GM19438 (cell line): ENCODE measurements around the gene OTULIN.

Experiments used
- ATAC-seq: cut with Tn5 transposase; IDR thresholded peaks from one replicate; pipeline ENCODE4 v1.9.1; 2021; ENCODE audit warnings: low read depth; ENCODE audit not compliant: unreplicated experiment

The OTULIN gene

DNA sequence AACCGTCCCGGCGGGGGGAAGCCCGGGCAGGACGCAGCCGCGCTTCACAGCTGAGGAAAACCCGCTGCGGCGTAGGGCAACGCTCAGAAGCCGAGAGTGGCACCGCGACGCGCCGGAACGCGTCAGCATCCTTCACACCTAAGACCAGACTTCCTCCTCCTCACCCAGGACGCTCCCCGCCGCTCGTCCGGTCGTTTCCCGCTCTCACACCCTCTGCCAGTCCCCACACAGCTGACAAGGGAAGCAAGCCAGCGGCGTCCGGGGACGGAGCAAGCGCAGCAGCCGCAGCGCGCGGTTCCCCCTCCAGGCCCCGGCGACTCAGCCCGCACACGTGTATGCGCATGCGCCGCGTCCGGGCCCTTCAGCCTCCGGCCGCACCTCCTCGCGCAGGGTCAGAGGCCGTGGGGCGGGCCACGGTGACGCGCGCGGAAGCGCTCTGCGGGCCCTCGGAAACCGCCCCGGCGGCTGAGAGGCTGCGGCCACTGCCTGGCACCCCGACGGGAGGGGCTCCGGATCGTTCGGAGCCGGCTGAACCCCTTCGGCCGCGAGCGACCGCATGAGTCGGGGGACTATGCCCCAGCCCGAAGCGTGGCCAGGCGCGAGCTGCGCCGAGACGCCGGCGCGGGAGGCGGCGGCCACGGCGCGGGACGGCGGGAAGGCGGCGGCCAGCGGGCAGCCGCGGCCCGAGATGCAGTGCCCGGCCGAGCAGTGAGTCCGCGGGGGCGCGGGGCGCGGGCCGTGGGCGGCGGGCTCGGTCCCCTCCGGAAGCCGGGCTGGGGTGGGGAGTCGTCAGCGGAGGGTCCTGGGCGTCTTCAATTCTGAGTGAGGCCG is at the start of gene OTULIN:
TSS of gene OTULIN (plus strand) at position 449 of the 831 bp plus-strand sequence. CDS start at position 557, 108 bp downstream.
- peak; percentile 57 for ATAC-seq

DNA sequence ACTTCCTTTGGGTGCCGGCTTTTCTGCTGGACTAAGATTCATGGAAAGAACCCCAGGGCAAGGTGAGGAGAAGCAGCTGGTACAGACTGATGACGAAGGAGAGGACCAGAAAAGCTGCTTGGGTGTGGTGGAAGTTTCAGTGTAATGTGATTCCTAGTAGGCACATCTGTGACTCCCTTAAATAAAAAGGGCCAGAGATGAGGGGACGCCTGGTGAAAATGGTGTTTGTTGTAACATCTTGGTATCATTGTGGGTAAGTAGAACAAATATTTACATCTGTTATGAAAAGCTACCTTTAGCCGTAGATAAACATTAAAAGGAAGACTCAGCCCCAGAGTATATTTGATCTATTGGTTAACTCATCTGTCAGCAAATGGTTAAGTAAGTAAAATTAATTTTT is 49.2 kb upstream of the OTULIN start:
- no peak for ATAC-seq

DNA sequence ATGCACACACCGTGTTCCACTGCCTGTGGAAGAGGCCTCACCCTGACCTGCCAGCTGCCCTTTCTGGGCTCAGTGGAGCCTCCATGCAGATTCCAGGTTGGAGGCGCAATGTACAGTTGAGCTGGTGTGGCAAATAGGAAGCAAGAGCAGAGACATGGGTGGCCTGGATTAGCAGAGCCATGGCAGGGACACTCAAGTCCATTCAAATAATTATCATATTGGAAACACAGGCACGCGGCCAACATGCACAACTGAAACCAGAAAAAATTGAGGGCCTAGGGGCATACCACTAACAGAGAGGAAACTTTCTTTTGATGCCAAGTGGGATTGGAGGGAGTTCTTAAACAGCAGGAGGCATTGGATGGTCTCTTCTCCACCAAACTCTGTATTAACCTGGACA is 47.1 kb upstream of the OTULIN start:
- no peak for ATAC-seq

DNA sequence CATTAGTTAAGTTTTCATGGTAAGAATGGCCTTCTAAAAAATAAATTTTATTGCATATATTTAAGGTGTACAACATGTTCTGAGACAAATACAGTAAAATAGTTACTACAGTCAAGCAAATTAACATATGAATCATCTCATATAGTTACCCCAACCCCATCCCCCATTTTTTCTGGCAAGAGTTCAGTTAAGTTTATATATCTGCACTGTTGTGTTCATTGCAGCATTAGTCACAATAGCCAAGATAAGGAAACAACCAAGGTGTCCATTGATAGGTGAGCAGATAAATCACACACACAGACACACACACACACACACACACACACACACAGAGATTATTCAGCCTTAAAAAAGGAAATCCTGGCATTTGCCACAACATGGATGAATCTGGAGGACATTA is 37.2 kb upstream of the OTULIN start:
- ATAC-seq, result no peak

DNA sequence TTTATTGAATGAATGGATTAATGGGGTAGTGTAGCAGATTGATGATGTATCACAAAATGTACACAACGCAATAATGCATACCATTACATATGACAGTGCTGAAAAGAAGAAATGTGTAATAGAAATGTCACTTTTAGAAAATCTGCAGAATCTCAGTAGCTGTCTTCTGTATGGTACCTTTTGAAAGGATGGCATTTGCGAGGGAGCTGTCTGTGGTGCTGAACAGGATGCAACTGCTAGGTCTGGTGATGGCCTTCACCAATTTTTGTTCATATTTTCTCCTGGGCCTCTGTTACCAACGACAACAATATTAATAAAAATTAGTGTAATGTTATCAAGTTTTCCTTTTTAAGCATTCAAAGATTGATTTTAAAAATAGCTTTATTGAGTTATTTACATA is 36.2 kb upstream of the OTULIN start:
- ATAC-seq, result no peak

DNA sequence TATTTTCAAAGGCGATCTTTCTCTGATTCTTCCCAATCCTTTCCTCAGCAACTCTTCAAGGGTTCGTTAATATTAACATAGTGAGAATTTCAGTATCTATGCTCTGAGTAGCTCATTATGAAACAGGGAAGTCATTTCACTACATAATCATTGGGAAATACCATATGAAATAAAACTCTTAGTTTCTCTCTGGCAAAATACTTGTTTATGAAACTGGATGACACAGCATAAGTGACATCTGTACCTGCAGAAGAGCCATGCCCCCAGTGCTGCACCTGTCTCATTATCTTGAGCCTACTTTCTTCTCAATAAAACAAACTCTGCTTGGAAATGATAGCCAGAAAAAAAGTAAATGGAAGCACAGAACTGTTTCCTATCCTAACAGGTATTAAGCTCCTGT is 33.8 kb upstream of the OTULIN start:
- no peak for ATAC-seq

DNA sequence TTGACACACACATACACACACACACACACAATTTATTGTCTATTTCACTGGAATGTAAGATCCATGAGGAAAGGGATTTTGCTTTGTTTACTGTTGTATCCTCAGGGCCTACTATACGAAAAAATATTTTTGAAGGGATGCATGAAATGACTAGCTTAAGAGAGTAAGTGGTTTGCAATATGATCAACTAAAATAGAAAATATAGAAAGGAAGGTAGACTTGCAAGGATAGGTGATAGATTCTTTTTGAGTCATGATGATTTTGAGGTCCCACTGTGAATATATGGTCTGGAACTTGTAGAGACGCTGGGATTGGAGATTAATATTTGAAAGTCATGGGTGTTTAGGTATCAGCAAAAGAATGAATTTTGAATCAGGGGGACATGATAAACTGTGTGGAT is 28.9 kb upstream of the OTULIN start:
- ATAC-seq, result no peak

DNA sequence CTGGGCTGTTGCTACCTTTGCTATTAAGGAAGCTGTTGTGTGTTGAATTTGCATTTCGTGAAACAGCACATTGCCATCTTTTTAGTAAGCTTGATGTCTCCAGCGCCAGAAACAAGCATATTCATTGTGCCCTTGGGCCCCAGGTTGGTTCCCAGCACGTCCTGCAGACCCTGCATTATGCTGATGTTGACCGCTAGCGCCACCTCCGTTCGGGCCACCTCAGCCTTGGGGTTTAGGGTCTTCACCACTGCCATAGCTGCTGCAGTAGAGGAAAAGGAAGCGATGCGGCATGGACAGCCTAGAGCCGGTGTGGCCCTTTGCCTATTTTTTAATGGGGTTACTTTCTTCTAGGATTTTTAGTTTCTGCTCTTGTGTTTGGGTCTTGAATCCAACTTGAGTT is 23.8 kb upstream of the OTULIN start:
- no peak for ATAC-seq

DNA sequence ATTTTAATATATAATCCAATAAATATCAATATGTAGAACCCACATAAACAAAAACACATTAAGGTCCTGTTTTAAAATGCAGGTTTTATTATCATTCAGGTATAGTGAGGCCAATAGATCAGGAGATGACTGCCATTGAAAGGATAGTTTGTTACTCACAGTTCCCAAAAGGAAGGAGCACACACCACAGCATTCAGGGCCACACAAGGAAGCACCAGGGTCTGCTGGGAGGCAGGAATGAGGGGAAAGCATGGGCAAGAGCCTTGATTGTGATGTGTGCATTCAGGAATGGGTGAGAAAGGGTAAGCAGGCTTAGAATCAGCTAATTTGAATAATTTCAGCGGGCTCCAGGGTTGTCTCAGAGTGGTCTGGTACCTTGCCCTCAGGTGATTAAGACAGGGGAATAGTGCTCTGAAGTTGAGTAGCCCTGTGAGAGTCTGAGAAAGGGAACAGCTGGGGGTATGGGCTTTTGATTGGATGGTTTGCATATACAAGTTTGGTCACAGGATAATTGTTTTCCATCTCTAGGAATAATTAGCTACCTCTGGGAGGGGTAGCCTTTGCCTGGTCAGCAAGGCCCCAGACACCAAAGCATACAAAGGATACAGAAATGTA is 19.8 kb upstream of the OTULIN start:
- ATAC-seq, result no peak

DNA sequence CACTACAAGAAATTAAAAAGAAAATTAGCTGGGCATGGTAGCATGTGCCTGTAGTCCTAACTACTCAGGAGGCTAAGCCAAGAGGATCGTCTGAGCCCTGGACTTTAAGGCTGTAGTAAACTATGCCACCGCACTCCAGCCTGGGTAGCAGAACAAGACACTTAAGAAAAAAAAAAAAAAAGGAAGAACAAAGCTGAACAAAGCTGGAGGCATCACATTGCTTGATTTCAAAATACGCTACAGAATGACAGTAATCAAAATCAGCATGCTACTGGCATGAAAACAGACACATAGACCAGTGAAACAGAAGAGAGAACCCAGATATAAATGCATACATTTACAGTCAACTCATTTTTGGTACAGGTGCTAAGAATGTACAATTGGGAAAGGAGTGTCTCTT is 14.5 kb upstream of the OTULIN start:
- no peak for ATAC-seq

DNA sequence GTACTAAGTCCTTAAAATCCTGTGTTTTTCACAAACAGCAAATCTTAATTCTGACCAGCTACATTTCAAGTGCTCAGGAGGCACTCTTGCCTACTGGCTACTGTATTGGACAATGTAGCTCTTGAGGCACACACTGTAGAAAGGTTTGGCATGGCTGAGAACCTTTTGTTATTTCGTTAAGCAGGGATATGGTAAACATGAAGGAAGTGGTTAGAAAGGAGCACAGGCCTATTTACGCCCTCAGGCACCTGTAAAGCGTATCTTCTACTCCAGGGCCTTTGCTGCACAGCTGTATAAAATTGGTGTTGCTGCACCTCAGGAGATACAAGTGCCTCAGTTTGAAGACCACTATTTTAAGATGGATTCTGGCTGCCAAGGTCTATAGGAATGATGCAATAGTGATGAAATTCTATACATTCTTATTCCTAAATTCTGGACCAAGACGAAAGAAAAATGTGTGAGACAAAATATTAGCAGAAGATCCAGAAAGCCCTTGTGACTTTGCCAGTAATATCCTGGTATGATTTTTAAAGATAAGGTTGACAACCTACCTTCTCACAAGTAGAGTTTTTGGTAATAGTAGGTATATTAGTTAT is 9.3 kb upstream of the OTULIN start:
- no peak for ATAC-seq

DNA sequence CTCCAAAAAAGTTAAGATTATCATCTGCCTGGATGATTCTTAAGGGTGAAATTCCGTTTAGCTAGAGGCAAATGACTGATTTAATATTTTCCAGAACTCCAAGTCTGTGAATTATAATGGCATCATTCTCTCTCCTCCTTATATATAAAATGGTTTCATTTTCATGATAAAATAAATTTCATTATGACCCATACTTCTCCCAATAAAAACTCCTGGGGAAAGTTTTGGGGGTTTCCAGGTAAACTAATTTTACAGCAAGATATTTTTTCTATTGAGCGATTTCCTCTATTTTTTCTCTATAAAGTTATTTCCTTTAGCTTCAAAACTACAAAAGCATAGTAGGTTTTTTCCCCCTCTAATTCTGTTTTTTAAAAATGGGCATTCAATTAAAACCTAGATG is 7.6 kb upstream of the OTULIN start:
- no peak for ATAC-seq

DNA sequence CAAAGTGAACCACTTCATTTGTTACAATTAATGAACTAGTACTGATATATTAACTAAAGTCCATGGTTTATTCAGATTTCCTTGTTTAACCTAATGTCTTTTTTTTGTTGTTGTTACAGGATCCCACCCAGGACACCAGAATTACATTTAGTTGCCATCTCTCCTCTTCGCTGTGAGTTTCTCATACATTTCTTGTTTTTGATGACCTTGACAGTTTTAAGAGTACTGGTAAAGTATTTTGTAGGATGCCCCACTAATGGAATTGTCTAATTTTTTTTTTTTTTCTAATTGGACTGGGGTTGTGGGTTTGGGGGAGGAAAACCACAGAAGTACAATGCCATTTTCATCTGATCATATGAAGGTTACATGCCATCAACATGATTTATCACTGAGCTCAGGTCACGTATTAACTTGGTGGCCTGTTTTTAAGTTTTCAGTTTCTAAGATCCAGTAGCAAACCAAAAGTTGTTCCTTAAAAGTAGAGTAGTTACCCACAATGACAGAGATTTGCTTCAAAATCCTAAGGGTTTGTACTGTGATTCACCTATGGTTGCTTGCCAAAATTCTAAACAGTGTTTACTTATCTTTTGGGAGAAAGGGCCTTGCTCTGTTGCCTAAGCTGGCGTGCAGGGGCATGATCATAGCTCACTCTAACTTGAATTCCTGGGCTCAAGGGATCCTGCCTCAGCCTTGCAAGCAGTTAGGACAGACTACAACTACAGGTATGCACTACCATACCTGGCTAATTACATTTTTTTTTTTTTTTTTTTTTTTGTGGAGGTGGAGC is 4.5 kb upstream of the OTULIN start:
- no peak for ATAC-seq

DNA sequence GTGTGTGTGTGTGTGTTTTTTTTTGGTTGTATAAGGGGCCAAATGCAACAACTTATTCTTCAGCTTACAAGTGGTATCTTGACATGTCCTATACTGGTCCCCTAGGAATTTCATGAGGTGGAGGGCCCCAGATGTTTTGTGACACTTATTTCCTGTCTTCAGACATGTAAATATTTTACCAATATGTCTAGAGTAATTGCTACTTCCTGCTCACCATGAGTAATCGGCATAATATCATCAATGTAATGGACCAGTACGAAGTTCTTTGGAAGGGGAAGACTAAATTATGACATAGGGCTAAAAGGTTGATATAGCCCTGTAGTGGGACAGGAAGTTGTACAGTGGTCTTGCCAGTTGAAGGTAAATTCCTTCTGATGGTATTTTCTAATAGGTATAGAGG is 3.7 kb upstream of the OTULIN start:
- no peak for ATAC-seq

DNA sequence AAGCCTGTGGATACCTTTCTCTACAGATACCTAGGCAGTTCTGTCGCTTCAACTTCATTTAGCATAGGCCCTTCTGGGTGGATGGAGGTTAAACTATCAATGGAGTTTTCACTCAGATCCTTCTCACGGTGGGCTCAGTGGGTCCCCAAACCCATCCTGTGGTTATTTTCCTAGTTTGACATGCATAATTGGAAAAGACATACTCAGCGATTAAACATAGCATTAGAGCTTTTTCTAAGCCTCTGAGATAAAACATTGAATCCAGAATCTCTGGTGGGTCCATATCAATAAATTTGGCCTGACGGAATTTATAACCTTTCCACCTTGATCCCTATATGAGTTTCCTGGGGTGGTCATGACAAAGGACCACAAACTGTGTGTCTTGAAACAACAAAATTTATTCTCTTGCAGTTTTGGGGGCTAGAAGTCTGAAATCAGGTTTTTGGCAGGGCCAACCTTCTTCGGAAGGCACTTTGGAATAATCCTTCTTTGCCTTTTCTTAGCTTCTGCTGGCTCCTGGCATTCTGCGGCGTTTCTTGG is 1.7 kb upstream of the OTULIN start:
- ATAC-seq, result no peak

DNA sequence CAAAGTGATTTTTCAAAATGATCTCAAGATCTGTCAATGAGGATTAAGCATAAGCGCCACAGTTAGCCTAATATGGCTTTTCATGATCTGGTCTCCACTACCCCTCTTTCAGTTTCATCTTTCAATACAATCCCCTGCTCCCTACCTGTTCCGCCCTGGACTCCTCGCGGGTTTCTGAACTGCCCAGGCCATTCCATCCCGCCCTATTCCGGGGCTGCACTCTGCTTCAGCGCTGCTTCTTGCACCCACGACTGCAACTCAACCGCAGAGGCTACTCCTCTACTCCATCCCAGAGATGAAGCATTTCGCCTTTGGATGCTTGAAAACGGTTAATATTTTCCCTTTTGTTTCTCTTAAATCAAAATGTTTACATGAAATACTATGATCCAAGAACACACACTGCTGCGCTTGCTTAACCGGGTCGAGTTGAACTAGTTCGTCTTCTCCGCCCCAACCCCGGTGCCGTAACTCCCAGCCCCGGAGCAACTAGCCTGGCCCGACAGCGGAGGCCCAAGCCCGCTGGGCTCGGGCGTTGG is 716 bp upstream of the OTULIN start:
- peak; percentile 28 for ATAC-seq

DNA sequence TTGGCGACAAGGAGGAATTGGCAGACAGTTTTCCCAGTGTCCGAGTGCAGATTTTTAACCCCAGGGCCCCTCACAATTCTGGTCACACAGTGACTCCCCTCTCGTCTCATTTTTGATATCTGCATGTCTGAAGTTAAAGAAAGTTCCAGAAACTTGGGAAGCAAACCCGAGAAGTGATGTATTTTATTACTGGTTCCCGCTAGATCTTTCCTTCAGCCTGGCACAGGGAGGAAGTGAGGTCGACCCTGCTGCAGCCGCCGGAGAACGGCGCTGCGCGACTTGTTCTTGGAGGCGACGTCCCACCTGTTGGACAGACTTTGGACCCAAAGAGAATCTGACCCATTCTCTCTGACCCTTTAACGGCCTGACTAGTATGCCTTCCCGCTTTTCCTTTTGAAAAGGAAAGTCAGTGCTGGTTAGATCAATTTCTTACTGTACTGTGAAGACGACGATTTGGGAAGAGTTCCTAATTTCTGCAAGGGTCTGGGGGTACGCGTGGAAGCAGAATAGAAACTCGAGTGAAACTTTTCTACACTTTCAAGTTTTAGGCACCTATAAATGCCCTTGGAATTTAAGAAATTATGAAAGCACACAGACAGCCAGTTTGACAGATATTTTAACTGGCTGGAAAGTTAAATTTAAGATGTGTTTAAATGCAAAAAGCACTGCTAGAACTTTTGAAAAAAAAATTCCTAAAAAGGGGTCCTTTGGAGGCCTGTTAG is 744 bp downstream of the OTULIN start:
- no peak for ATAC-seq

DNA sequence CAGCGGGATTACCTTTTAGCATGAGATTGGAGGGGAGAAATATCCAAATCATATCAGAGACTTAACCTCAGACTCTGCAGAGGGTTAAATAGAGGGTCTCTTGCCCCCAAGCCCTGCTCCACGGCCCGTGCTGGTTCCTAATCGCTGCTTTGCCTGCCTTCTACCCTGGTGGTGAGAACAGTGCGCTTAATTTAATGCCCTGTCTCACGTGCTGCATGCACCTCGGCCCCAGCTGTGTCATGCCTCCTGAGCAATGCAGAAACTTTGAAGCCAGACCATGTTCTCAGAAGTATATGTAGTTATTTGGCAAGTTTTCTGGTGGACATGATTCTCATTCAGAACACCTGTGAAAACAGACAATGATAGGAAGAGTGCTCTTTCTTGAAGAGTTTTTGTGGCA is 1.4 kb downstream of the OTULIN start:
- peak; percentile 19 for ATAC-seq

DNA sequence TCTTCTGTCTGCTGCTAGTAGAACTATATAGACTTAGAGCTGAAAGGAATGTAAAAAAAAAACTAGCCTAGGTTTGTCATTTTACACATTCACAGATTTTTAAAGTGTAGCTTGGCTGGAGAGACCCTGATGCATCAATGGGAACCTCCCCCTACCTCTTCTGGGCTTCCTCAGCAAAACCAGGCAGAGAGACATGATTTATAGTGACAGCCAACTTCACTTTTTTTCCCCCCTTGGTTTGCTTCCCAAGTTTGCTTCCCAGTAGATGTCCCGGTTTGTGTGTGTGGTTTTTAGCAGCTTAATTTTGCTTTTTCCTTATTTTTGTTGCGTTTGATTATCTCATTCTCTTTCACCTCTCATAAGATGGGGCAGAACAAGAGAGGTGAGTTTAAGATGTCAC is 1.8 kb downstream of the OTULIN start:
- no peak for ATAC-seq

DNA sequence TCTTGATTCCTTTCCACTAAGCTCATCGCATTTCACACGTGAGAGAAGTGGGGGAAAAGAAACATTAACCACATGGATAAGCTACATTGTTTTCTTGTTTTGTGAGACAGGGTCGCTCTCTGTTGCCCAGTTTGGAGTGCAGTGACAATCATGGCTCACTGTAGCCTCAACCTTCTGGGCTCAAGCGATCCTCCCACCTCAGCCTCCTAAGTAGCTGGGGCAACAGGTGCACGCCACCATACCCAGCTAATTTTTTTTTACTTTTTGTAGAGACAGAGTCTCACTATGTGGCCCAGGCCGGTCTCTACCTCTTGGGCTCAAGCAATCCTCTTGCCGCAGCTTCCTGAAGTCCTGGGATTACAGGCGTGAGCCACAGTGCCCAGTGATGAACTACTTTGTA is 2.8 kb downstream of the OTULIN start:
- ATAC-seq, result no peak
